NCI-H345 (cell line): ENCODE results near the gene TMEM179.

Source experiments
- DNase-seq: peaks from one replicate; lab custom pipeline; 2025; lab: John Stamatoyannopoulos, UW

The TMEM179 gene

DNA sequence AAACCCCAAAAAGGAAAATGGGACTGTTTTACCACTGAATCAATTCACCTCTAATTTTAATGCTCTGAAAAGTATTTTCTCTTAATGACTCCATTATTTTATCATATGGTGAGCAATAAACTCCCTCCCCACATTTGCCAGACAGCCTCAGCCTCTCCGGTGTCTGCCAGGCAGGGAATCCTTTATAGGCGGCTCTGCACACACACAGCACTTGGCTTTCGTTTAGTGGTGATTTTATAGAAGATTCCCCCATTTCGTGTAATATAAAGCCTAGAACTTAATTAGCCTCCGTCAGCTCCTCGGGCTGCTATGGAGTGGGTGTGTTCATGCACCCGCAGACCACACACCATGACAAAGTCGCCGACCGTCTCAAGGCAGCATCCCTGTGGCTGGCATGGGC lies 35.1 kb downstream of the TMEM179 start:
- no peak for DNase-seq

GRCh38 chr14:104568620-104569019 lies 36.0 kb downstream of the TMEM179 start:
- DNase-seq: no peak

- DNase-seq: no peak
These were observed 36.7 kb downstream of the TMEM179 start for GRCh38 chr14:104567957-104568225.

DNA sequence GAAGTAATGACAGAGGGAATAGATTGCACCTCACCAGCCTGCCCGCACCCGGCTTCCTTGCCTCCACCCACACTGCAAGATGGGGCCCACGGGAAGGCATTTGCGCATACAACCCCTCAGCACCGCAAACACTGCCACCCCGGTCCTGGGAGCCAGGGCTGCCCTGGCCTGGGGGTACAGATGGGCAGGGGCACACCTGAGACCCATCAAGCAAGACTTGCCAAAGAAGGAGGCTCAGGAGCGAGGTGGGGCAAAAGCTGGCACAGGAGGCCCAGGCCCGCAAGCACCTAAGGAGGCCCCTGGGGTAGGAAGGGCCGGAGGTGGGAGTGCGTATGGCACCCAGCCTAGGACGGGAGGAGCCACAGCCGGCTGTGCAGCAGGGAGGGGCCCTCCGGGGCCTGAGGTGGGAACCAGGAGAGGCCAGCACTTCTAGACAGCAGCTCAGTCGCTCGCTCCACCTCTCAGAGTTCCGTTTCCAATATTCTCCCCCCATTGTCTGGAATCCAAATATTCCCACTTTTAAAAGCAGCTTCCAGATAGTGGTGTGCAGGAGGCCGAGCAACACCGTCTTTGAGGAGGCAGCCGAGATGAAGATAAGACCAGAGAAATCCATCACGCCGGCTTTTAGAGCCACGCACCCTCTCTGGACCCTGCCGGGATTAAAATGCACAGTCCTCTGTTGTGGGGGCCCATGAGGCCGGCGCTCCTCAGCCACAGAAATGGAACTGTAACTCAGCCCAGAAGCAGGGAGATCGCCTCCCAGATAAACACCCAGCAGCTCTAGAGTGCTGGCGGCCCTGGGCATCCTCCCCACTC lies 37.2 kb downstream of the TMEM179 start:
- no peak for DNase-seq

DNA sequence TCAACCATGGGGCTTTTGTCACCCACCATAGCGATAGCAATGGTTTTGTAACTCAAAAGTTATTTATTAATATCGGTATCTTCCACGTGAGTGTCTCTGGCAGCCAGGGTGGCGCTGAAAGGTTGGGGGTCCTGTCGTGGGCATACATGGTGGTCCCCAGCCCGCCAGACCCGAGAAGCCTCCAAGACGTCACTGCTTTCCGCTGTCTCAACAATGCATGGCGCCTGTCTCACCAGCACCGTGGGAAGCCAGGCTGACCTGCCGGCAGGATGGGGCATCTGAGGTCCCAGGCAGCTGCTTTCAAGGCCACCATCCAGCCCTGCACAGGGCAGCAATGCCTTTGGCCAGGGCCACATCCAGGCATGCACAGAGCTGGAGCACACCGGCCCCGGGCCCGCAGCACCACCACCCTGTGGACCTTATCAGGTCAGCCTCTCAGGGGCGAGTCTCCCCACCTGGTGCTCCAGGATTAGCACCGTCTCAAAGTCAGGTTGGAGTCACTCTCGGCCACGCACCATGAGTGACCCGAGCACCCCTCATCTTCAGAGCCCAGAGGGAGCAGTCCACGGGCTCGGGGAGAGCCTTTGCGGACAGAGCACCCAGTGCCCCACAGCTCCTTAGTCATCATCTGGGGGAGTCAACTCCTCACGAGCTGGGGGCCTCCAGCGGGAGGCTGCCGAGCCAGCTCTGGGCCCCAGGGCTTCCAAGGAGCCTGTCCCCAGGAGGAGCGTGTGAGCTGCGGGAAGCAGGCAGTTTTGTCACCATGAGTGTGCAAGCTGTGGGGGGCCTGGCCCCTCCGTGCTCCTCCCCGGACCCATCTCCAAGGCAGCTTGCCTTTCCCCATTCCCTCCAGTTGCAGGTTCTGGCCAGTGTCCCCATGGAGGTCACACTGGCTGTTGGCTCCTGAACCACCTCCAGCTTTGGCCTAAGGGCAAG lies 39.6 kb downstream of the TMEM179 start:
- no peak for DNase-seq

- DNase-seq: peak; percentile 55
These were observed 40.6 kb downstream of the TMEM179 start for GRCh38 chr14:104563742-104564615.

- no peak for DNase-seq
These were observed 41.3 kb downstream of the TMEM179 start for GRCh38 chr14:104563191-104563741.

- DNase-seq: no peak
These were observed 42.0 kb downstream of the TMEM179 start for GRCh38 chr14:104562606-104563005.

GRCh38 chr14:104561632-104562495 lies 42.7 kb downstream of the TMEM179 start:
- DNase-seq: no peak

DNA sequence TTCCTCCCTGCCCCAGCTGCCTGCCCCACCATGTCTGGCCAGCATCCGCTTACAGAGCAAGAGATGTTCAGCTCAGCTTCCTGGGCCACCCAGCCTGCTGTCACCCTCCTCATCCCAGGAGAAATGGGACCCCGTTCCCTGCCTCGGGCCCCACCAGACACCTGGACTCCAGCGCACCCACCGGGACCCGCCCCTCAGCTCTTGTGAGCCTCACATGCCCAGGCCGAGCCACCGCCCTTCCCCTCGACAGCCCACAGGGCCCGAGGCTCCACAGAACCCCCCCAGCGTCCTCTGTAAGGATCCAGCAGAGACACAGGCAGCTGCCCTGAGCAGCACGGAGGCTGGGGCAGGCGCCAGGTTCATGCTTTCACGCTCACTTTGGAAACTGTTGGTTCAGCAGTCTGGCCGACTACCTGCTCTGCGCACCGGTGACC lies 43.4 kb downstream of the TMEM179 start:
- DNase-seq: no peak

DNA sequence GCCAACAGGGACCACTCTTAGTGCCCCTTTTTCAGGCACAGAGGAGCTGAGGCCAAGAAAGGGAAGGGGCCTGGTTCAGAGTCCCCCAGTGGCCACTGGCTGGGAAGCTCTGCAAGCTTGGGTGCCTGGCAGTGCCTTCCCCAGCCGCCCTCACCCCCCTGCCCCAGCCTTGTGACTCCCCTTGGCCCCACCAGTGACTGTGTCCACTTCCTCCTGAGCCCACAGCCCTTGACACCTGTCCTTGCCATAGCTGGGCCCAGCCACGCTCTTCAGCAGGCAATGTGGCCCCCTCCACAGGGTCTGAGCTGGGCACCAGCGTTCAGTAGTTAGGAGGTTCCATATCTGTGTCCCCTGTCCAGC lies 44.0 kb downstream of the TMEM179 start:
- no peak for DNase-seq

DNA sequence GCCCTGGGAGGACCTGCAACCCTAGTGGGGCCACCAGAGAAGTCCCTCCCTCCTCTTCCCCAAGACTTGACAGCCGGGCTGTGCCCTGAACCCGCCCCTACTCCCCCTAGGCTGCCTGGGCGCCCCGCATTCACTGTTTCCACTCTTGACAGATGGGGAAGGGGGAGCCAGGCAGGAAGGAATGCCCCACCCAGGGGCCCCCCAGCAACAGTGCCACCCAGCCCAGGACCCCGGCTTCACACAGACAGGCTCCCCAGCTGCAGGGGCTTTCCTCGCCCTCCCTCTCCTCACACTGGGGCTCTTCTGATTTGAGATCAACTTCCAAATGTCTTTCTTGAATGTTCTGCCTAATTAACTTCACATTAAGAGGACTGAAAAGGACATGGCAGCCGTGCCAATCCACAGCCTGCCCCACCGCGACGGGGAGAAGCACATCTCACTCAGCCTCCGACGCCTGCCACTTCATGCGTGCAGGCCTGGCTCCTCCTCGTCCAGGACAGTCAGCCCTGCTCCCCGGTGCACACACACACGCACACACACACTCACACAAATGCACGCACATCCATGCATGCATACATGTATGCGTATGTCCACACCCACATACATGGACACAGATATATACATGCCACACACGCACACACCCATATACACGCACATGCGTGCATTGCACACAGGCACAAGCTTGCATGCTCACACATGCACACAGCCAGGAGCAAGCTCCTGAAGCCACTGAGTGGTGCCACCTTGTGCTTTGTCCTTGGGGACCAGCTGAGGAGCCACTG lies 44.6 kb downstream of the TMEM179 start:
- no peak for DNase-seq

GRCh38 chr14:104559028-104559803 lies 45.4 kb downstream of the TMEM179 start:
- no peak for DNase-seq

DNA sequence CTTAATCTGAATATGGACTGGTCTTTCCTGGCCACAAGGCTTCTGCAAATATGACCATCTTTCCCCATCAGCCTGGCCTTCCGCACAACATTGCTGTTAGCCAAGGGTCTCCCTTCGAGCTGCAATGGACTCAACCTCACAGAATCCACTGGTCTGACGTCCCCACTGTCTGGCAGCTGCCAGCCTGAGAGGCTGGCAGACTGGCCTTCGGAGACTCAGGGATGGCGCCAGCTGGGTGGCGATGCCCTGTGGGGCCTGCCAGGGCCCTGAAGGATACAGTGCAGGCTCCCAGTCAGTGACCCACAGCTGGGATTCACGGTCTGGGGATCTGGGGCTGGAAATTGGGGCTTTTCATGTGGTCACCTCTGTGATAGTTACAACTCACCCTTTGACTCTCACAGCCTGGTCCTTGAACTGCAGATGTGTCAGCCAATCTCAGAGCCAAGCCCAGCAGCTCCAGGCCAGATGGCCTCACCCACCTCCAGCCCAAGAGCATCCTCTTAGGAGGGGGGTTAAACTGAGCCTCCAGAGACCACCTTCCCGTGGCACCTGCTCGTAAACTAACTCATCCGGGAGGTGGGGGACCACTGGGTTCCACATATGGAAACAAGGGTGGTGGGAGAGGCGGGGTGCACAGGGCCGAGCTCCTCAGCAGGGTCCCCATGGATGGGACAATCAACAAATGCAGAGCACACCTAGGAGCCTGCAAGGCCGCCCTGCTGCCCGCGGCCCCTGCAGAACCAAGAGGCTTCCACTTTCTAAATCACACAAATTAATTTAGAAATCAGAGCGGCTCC lies 46.1 kb downstream of the TMEM179 start:
- DNase-seq: no peak

- DNase-seq: no peak
These were observed 46.8 kb downstream of the TMEM179 start for GRCh38 chr14:104557766-104558165.

- DNase-seq: no peak
These were observed 47.5 kb downstream of the TMEM179 start for GRCh38 chr14:104557086-104557485.

DNA sequence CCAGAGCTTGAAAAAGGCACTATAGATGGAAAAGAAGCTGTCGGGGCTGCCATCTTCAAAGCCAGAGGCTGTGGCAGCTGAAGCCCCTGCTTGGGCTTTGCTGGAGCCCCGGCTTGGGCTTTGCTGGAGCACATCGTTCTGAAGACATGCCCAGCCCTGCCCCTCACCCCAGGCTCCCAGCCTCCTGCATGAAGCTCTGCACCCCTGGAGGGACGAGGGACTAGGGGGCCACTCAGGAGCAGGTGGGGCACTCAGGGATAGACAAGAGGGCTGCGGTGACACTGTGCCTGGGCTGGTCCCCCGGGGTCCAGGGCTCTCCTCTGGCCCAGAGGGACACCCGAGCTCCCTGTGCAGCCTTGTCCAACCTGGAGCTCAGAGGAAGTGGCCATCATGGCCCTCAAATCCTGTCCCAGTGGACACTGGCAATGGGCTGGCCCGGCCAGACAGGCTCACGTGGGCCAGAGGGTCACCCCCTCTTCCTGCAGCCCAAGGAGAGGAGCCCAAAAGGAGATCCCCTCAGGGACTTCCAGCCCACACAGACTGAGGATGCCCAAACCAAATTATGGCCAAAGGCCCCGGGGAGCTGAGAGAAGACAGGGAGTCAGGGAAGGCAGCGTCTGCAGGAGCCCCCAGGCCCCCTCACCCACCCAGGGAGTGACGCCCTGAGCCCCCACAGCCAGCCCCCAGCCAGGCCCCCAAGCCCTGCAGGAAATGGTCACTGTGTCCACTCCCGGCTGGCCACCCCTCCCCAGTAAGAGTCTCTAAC lies 48.1 kb downstream of the TMEM179 start:
- DNase-seq: peak; percentile 25
